Tibial nerve (tissue), 3 donors: ENCODE measurements around the gene GPRASP1.

ENCODE experiments used
- CTCF ChIP-seq, 5 experiments: fragments of 200-600 bp in 3 of 5; fragments of 450-650 bp in 2 of 5; sonication (generic) in 3 of 5; IDR thresholded peaks; one replicate each; pipeline ENCODE4 v1.5.1; 2016 to 2019; ENCODE audit warnings: antibody characterized with exemption in 5 of 5, mild to moderate bottlenecking in 3 of 5, moderate library complexity in 2 of 5
- POLR2A ChIP-seq, 2 donors: fragments of 450-650 bp; IDR thresholded peaks; one replicate each; pipeline ENCODE4 v1.6.1; 2017; ENCODE audit warnings: antibody characterized with exemption in 2 of 2, mild to moderate bottlenecking in 2 of 2, moderate library complexity in 2 of 2

- TF ChIP-seq POLR2A (IDR thresholded peaks at IDR 0.05) (no peak), CTCF (IDR thresholded peaks at IDR 0.05) (no peak)
Measured at GRCh38 chrX:102696306-102696705, 45.0 kb downstream of the GPRASP1 start.
